Calu3 (cell line): Measurements from ENCODE around the gene OBSCN. TPM values are rescaled to one million over a fixed set of nuclear protein-coding genes. Genes with fewer than 3 reads are reported as not detected.

Experiments
- BruUV-seq: library from RNA; stranded (reverse); fragments of 400-500 nt; replicated peaks from 2 replicates; lab custom pipeline; 2021; lab: Mats Ljungman, UMichigan
- CTCF ChIA-PET: fragments of 300-600 bp; sonication (Branson Sonifier 250); formaldehyde crosslinking; loops from one replicate; lab custom pipeline; 2022; ENCODE audit warnings: antibody characterized with exemption; lab: Charles Lee
- DNase-seq: peaks from one replicate; pipeline ENCODE4 v3.0.0; 2022
- H3K27ac Mint-ChIP-seq: one replicate; pipeline ENCODE4 v1.8.0; 2022; ENCODE audit warnings: mixed read lengths; ENCODE audit not compliant: unreplicated experiment
- H3K27me3 Mint-ChIP-seq: one replicate; pipeline ENCODE4 v1.8.0; 2022; ENCODE audit warnings: mixed read lengths; ENCODE audit not compliant: unreplicated experiment
- H3K36me3 Mint-ChIP-seq: one replicate; pipeline ENCODE4 v1.8.0; 2022; ENCODE audit warnings: mild to moderate bottlenecking, moderate library complexity, mixed read lengths; ENCODE audit not compliant: insufficient read depth, unreplicated experiment
- H3K4me1 Mint-ChIP-seq: one replicate; pipeline ENCODE4 v1.8.0; 2022; ENCODE audit warnings: mild to moderate bottlenecking, low read depth, mixed read lengths; ENCODE audit not compliant: unreplicated experiment
- H3K4me3 Mint-ChIP-seq: one replicate; pipeline ENCODE4 v1.8.0; 2022; ENCODE audit warnings: mild to moderate bottlenecking, low read depth, moderate library complexity, mixed read lengths; ENCODE audit not compliant: unreplicated experiment
- H3K9me3 Mint-ChIP-seq: one replicate; pipeline ENCODE4 v1.8.0; 2022; ENCODE audit warnings: low read depth, mixed read lengths; ENCODE audit not compliant: unreplicated experiment
- intact Hi-C: fragments of 100-400 bp; cut with micrococcal nuclease; formaldehyde crosslinking; loops from one replicate; pipeline ENCODE4 v1.10.0; 2022; ENCODE audit not compliant: unreplicated experiment
- total RNA-seq: library from RNA; stranded (reverse); gene quantifications from 2 replicates; pipeline ENCODE4 v1.2.3, GENCODE V29; 2022
- TF ChIP-seq, protein P1 (sequence below): fragments of 200-600 bp; IDR thresholded peaks from one replicate; pipeline ENCODE4 v1.8.0; 2022; ENCODE audit warnings: antibody characterized with exemption; ENCODE audit not compliant: unreplicated experiment

The OBSCN gene
- total RNA-seq, 1 experiment from 2014 or later, result 19.5 TPM

DNA sequence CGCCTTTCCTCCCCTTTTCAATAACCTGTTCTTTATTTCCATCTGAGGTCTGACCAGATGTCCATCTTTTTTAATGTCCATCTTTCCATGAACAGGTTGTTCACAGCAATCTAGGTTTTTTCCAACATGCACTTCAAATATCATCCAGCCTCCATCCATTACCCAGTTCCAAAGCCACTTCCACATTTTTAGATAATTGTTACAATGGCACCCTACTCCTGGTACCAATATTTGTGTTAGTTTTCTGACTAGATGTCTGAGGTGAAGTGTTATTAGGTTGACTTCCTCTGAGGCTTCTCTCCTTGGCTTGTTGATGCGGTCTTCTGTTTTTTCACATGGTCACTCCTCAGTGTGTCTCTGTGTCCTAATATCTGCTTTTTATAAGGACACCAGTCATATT lies 89.4 kb downstream of the OBSCN start:
- no peak for DNase-seq
- H3K27me3 Mint-ChIP-seq, result no peaks in the 10 kb centered on the region
- H3K36me3 Mint-ChIP-seq, result no peaks in the 10 kb centered on the region
- no peak overlapping the region for H3K4me3 Mint-ChIP-seq
- BruUV-seq, result no TSS peak
- peaks cover 26% of the 10 kb centered on the region for H3K9me3 Mint-ChIP-seq
- TF ChIP-seq, protein P1, sequence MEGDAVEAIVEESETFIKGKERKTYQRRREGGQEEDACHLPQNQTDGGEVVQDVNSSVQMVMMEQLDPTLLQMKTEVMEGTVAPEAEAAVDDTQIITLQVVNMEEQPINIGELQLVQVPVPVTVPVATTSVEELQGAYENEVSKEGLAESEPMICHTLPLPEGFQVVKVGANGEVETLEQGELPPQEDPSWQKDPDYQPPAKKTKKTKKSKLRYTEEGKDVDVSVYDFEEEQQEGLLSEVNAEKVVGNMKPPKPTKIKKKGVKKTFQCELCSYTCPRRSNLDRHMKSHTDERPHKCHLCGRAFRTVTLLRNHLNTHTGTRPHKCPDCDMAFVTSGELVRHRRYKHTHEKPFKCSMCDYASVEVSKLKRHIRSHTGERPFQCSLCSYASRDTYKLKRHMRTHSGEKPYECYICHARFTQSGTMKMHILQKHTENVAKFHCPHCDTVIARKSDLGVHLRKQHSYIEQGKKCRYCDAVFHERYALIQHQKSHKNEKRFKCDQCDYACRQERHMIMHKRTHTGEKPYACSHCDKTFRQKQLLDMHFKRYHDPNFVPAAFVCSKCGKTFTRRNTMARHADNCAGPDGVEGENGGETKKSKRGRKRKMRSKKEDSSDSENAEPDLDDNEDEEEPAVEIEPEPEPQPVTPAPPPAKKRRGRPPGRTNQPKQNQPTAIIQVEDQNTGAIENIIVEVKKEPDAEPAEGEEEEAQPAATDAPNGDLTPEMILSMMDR, result no peak
- H3K27ac Mint-ChIP-seq, result no peak overlapping the region
- CTCF ChIA-PET, result no interaction called here
- no peaks in the 10 kb centered on the region for H3K4me1 Mint-ChIP-seq
- intact Hi-C loops, result no loop called here

DNA sequence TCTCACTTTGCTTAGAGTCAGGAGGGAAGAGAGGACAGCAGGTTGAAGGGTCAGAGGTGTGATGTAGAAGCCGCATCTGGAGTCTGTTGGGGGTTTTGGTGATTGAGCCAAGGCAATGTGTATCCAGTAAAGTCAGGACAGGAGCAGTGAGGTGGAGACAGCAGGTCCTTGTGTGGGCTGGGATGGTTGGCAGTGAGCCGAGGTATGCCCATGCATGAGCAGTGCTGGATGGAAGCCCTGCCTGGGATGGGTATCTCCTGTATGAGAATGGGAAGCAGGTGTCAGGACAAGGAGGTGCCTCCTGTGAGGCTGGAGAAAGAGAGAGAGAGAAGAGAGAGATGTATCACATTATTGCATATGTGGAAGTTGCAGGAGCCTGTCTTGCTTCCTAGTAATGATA lies 90.0 kb downstream of the OBSCN start:
- Mint-ChIP-seq H3K4me3 (no peak overlapping the region), H3K27me3 (no peaks in the 10 kb centered on the region), H3K9me3 (peaks cover 31% of the 10 kb centered on the region), H3K36me3 (no peaks in the 10 kb centered on the region), H3K4me1 (no peaks in the 10 kb centered on the region), H3K27ac (no peak overlapping the region)
- DNase-seq, result no peak
- CTCF ChIA-PET, result no interaction called here
- TF ChIP-seq, protein P1, result no peak
- BruUV-seq, result no TSS peak
- intact Hi-C loops, result no loop called here

- Mint-ChIP-seq H3K27ac (no peak overlapping the region), H3K9me3 (peaks cover 33% of the 10 kb centered on the region), H3K4me1 (no peaks in the 10 kb centered on the region), H3K4me3 (no peak overlapping the region), H3K27me3 (no peaks in the 10 kb centered on the region), H3K36me3 (no peaks in the 10 kb centered on the region)
- TF ChIP-seq, protein P1, result no peak
- DNase-seq, result no peak
- CTCF ChIA-PET, result interaction anchor here (0.6 kb wide), 1 partner anchor 29 kb away, joined by 3 read pairs; no protein-coding TSS in a partner anchor
- no TSS peak for BruUV-seq
- intact Hi-C loops, result no loop called here
These were observed 90.6 kb downstream of the OBSCN start for GRCh38 chr1:228298471-228298870.

GRCh38 chr1:228299211-228299610 lies 91.4 kb downstream of the OBSCN start:
- DNase-seq, result no peak
- no peak overlapping the region for H3K27ac Mint-ChIP-seq
- no peaks in the 10 kb centered on the region for H3K27me3 Mint-ChIP-seq
- H3K4me1 Mint-ChIP-seq, result no peaks in the 10 kb centered on the region
- BruUV-seq, result no TSS peak
- intact Hi-C loops, result no loop called here
- H3K9me3 Mint-ChIP-seq, result peaks cover 36% of the 10 kb centered on the region
- CTCF ChIA-PET, result no interaction called here
- TF ChIP-seq, protein P1, result no peak
- no peak overlapping the region for H3K4me3 Mint-ChIP-seq
- no peaks in the 10 kb centered on the region for H3K36me3 Mint-ChIP-seq
